Daoy (cell line): ENCODE results near the gene CEBPZ. TPM values are rescaled to one million over a fixed set of nuclear protein-coding genes. Genes with fewer than 3 reads are reported as not detected.
"Not testable (repeated sequence)": the region's sequence is repeated elsewhere in the genome, so short reads cannot be mapped to it uniquely, and the experiment has no call there.

Experiments
- DNase-seq: peaks from one replicate; pipeline ENCODE4 v3.0.0-alpha.2; 2015; ENCODE audit warnings: low read depth
- total RNA-seq: library from RNA; depleted of rRNA; stranded (reverse); fragments of >200 nt; shearing (Covaris generic); gene quantifications from 2 replicates; pipeline ENCODE4 v1.2.3, GENCODE V29; 2014; rRNA removed

CEBPZ gene, protein sequence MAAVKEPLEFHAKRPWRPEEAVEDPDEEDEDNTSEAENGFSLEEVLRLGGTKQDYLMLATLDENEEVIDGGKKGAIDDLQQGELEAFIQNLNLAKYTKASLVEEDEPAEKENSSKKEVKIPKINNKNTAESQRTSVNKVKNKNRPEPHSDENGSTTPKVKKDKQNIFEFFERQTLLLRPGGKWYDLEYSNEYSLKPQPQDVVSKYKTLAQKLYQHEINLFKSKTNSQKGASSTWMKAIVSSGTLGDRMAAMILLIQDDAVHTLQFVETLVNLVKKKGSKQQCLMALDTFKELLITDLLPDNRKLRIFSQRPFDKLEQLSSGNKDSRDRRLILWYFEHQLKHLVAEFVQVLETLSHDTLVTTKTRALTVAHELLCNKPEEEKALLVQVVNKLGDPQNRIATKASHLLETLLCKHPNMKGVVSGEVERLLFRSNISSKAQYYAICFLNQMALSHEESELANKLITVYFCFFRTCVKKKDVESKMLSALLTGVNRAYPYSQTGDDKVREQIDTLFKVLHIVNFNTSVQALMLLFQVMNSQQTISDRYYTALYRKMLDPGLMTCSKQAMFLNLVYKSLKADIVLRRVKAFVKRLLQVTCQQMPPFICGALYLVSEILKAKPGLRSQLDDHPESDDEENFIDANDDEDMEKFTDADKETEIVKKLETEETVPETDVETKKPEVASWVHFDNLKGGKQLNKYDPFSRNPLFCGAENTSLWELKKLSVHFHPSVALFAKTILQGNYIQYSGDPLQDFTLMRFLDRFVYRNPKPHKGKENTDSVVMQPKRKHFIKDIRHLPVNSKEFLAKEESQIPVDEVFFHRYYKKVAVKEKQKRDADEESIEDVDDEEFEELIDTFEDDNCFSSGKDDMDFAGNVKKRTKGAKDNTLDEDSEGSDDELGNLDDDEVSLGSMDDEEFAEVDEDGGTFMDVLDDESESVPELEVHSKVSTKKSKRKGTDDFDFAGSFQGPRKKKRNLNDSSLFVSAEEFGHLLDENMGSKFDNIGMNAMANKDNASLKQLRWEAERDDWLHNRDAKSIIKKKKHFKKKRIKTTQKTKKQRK
- 130 and 161 TPM in 2 replicates for total RNA-seq

DNA sequence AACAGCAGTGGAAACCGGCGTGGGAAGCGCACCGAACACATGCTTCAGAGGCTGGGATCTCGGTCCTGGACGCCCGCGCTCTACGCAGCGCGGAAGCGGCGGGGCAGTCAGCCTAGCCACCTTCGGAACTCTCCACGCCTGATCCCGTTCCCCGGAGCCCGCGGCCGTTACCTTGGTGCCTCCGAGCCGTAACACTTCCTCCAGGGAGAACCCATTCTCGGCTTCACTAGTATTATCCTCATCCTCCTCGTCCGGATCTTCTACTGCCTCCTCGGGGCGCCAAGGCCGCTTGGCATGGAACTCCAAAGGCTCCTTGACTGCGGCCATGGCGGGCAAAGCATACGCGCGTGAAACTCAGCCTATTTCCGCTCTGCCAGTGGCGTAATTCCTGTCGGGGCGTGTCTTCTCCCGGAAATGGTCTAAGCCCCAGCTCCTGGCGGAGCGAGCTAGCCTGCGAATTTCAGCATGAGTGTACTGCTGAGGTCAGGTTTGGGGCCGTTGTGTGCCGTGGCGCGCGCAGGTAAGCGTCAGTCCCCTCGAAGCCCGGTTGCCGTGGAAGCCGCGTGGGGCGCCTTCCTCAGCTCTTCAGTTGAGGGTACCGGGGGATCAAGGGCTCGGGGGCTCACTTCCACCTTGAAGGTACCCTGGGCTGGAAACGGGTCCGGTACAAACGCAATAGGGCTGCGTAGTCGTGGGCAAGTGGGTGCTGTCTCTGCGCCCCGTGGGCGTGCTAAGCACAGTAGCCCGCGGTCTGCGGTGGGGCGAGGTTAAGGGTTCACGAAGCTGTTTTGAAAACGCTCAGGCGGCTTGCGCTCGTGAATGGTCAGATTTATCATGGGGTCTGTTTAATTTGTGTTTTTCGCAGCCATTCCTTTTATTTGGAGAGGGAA is at the start of gene CEBPZ, which contains the start of gene NDUFAF7:
Gene CEBPZ, minus strand, starts transcription at position 356 of the 890 bp plus-strand sequence. Its CDS starts 29 bp downstream, at position 327.
Gene NDUFAF7, plus strand, starts transcription at position 418 of the 890 bp plus-strand sequence. Its CDS starts 48 bp downstream, at position 466.
- peak; percentile 94 for DNase-seq

DNA sequence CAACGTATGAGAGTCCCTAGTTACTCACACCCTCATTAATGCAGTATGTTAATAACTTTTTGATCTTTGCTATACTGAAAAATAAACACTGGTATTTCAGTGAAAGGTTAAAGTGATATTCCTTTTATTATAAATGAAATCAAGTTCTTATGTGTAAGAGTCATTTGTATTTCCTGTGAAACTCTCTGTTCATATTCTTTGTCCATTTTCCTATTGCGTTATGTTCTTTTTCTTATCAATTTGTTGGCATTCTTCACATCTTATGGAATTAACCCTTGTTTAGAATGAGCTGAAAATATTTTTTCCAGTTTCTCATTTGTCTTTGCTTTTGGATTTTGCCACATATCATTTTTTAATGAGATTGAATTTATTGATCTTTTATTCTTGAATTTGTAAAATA is 44.9 kb upstream of the CEBPZ start:
- DNase-seq = no peak

DNA sequence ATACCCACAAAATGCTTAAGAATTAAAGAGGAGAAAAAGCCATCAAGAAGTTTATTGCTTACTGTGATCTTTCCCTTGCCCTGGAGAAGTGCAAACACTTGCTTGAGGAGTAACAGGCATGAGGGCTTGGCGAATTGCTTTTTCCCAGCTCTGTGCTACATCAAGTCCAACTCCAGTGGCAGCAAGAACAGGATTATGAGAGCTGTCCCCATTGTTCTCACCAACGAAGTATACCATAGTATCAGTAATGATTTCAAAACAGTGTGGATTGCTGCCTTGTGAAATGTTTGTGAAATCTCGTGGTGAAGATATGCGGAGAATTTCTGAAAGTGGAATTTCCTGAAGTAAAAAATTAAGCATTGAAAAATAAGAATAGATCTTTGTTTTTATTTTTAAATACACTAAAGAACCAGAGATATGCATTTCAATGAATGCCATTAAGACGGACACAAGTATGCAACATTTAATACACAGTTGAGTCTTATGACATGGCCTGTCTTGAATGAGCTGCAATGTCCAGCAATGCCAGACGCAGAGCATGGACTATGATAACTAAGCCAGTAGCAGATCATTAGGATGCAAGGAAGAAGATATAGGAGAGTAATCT is 43.1 kb upstream of the CEBPZ start:
- DNase-seq = no peak

DNA sequence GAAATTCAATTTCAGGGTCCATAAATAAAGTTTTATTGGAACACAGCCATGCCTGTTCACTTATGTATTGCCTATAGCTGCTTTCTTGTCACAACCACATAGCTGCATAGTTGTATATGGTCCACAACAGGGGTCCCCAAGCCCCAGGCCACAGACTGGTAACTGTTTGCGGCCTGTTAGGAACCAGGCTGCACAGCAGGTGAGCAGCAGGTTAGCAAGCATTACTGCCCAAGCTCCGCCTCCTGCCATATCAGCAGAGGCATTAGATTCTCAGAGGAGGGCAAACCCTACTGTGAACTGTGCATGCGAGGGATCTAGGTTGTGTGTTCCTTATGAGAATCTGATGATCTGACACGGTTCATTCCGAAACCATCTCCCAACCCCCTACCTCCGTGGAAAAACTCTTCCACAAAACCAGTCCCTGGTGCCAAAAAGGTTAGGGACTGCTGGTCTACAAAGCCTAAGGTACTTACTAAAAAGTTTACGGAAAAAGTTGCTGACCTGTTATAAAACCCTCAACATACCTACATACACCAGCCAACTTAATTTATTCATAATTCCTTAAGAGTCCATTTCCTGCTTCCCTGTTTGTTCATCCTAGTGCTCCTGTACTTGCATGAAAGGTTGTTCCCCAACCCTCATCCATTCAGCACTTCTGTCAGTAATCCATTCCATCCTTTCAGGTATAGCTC is 40.1 kb upstream of the CEBPZ start:
- no peak for DNase-seq

DNA sequence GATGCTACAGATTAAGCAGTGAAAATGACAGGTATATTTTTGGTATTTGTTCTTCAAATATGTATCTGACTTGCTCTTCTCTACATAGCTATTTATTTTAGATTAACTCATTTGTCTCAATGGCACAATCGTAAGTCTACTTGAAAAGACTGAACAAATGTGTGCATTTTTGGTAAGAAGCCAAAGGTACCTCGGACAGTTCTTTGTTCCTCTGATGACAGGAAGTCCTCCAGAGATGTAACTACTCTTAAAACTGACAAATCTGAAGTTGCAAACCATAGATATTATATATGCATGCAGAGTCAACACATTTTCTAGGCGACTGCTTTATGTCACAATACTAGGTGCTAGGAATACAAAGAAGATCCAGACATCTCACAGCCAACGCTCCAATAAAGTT is 36.7 kb upstream of the CEBPZ start:
- no peak for DNase-seq

DNA sequence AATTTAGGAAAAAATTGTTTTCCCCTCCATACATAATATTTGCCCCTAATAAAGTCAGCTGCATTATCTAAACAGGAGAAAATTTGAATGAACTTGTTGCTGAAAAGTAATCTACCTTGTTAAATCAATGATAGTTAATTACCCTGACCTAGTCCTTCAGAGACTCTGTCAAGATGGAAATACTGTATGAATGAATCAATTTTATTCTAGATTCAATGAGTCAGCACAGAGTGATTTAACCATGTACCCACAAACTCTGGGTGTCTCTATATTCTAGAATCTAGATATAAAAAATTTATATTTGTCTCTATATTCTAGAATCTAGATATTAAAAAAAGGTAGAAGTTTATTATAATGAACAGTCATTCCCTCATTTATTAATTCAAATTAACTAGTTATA is 36.3 kb upstream of the CEBPZ start:
- no peak for DNase-seq

DNA sequence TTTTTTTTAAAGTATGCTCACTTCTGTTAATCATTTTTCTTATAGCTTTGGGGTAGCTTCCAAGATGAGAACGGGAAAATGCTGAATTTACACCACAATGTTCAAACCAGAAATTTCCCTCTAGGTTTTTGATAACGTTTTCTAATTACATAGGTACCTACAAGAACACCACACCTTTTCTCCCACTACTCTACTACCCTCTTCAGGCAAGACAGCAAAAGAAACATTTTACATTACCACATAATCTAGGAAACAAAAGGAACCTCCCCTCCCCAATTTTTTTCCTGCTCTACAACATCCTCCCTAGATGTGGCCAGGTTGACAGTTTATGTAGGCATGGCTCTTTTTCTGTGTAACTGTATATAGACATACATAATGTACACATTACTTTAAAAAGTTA is 32.4 kb upstream of the CEBPZ start:
- DNase-seq = no peak

DNA sequence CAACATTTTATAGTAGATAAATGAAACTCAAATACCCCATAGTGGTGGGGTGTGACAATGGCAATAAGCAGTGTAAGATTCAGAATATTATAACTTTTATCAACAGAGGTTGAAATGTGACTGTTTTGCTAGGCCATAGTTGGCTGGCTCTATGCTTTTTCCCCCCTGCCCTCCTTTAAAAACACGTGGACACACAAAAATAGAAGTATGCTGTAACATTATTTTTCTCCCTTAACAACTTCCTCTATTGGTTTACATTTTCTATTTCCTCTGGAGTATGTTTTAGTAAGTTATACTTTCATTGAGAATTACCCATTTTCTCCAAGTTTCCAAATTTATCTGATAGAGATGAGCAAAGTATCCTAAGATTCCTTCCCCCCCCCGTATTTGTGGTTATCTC is 31.1 kb upstream of the CEBPZ start:
- DNase-seq = no peak

DNA sequence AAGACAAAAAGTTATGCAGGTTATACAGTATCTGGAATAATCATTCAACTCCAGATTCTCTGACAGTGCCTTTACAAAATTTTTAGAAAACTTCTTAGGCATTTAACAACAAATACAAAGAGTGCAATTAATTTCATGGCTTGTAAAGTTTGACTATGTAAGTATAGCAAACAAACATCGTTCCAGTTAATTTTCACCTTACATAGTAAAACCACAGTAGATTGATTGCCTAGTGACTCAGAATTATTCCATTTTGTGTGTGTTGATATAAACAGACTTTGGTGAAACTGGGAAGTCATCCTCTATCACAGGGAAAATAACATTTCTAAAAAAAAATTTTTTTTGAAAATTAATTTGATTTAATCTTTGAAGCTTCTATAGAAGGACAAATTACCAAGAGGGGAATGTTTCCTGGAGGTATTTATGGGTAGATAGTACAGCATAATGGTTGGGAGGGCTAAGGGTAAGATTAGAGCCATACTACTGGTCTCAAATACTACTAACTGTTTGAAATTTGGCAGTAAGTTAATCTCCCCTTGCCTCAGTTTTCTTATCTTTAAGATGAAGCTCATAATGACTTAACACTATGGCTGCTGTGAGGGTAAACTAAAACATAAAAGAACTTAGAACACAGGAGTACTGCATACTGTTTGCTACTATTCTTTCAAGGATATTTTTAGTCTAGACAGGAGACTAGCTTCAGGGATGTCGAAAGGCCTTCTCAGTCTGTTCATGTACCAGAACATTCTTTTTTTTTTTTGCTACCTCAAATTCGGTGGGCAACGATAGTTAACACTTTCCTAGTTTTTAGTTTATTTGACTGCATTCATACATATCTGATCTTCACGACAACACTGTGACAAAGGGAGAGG is 19.7 kb upstream of the CEBPZ start:
- DNase-seq = no peak

DNA sequence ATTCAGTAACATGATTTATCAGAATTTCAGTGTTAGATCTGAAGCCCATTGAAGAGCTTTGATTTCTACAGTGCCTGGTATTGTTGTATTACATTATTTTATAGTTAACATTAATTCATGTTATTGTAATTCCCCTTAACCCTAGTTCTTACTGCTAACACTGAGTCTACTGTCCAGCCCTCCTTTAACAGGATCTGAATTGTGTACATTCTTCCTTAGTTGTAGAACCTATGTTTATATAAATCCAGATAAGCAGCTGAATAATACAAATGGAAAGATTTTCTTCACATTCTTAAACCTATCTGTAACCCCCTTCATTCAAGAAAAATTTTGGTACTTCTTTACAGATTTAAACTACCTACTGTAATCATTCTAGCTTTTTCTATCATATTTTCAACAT is 14.8 kb upstream of the CEBPZ start:
- no peak for DNase-seq

DNA sequence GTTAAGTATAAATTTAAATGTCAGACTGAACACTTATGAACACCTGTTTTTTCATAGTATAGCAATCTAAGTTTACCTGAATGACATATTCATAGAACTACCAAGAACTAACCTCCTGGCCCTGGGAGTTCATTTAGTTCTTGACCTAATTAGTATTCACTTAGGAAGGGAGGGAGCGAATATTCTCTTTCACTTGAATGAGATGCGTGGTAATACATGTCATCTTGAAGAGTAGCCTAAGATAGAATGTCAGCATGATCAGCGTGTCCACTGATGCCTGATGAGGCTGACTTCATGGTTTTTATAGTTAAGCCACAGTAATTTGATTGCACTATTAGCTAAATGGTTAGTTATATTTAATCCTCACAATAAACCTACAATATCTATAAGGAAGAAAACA is 13.4 kb upstream of the CEBPZ start:
- DNase-seq = no peak

DNA sequence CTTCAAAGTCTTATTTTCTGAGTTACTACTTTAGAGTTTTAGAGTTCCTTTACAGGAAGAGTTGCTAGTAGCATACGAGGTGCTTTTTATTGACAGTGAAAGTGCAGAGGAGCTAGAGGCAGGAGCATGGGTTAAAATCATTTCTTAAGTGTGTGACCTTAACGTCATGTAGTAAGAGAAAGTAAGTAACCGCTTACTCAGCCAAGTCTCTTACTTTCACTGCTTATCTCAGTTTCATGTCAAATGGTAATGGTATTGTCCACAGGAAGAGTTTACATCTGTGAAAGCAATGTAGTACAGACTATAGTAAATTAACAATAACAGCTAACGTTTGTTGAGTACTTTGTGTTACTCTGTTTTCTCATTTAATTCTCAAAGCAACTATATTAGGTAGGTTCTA is 12.6 kb upstream of the CEBPZ start:
- DNase-seq = no peak

DNA sequence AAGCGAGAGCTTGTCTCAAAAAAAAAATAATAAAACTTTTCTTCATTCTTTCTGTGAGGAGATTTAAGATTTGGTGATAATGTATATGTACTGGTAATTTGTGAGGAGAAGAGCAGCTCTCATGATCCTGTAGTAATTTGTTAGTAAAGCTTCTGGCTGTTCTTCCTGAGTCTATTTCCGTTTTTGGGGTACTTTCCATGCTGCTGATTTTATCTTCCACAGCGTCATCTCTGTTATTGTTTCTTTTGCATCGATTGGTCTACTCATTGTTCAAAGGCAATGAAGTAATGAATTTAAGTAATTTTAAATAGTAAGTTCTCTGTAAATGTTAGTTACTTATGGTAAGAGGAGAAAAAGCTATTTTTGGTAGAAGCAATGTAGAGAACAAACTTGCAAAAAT is 12.0 kb upstream of the CEBPZ start:
- DNase-seq = no peak

DNA sequence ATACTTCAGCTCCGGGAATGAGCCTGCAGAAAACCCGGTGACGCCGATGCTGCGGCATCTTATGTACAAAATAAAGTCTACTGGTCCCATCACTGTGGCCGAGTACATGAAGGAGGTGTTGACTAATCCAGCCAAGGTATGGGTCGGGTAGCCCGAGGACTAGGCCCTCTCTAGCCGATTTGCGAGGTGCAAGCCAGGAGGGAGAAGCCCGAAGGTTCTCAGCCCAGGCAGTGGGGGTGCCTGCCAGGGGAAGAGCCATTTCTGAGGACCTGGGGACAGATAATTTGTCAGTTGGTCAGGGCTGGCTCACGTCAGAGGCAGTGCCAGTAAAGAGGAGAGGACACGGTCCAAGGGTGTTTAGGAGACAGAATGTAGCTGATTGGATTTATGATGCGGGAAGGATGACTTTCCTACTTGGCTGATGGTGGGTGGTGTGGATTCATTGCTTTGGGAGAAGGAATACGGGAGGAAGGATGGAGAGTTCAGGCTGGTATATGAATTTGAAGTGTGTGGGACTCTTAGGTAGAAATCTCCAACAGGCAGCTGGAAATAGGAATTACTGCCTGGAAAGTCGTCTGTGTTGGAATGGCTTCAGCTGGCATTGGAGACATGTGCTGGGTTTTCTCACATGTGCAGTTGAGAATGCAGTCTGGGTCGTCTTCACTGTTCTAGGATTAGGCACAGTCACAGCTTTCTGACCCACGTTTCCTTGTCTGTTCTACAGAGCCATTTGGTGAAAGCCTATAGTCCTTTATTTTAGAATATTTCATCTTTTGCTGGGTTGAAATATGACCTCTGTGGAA is 936 bp upstream of the CEBPZ start:
- peak; percentile 23 for DNase-seq

DNA sequence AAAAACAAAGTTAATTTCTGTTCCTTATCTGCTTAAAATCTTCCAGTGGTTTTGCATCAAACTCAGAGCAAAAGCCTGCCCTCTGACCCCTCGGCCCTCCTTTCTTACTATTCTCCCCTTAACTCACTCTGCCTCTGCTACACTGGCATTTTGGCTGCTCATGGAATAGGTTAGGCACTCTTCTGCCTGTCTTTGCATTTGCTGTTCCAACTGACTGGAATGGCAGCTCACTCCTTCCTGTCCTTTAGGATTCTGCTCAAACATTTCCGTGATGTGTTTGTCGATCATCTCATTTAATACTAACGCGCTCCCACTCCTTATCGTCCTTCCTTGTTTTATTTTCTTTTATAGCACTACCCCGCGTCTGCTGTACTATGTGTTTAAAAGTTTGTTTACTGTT is 815 bp downstream of the CEBPZ start:
- peak; percentile 14 for DNase-seq

DNA sequence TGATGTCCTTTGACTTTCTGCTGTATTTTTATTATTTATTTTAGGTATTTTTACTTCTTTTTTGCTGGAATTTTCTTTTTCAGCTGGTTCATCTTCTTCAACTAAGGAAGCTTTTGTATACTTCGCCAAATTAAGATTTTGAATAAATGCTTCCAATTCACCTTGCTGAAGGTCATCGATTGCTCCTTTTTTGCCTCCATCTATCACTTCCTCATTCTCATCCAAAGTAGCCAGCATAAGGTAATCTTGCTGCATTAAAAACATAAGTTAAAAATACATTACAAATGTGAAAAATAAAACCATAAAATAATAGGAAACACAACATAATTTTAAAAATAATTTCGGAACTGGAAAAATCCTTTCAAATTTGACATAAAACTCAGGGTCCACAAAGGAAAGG is 2.6 kb downstream of the CEBPZ start:
- no peak for DNase-seq

DNA sequence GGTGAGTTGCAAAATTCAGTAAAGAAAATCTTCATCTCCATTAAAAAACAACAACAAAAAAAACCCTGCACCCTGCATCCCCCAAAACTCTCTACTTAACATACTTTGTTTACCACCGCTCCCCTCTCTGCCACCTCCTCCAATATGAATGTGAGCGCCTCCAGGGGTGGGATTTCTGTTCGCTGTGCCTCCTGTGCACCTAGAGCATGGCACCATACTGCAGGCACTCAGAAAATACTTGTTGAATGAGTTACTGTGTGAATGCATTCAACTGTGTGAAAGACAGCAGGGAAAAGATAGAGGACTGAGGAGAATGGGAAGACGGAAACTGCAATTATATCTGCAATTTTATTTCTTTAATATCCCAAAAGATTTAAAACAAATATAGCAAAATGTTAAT is 4.5 kb downstream of the CEBPZ start:
- DNase-seq = no peak

DNA sequence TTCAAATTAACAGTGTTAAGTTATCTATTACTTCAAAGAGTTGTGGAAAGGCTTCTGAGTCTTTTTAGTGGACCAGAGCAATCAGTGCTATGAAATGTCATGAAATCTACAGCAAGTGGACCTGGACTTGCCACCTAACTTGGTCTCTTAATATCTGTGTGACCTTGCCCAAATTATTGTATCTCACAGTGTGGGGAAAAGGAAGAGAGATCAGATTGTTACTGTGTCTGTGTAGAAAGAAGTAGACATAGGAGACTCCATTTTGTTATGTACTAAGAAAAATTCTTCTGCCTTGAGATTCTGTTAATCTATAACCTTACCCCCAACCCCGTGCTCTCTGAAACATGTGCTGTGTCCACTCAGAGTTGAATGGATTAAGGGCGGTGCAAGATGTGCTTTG is 6.3 kb downstream of the CEBPZ start:
- DNase-seq = not testable (repeated sequence)
